ENCODE results near the gene PREPL.

Gene PREPL

DNA sequence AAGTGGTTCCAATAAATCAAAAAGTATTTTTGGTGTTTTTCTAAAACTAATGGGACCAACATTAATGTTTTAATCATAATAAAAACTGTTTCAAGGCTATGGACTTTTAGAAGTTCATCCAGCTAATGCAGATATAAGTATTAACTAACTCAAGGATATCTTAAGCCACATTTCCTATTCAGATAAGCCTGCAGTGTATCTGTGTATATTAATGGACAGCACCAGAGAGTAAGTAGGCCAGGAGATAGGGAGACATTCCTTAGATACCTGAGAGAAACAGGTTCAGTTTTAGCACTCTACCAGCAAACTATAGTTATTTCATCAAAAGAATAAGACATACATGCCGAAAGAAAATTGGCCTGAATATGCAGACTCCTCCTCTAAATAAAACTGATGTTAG lies 27.3 kb downstream of the PREPL start:
- TF ChIP-seq, protein P1, sequence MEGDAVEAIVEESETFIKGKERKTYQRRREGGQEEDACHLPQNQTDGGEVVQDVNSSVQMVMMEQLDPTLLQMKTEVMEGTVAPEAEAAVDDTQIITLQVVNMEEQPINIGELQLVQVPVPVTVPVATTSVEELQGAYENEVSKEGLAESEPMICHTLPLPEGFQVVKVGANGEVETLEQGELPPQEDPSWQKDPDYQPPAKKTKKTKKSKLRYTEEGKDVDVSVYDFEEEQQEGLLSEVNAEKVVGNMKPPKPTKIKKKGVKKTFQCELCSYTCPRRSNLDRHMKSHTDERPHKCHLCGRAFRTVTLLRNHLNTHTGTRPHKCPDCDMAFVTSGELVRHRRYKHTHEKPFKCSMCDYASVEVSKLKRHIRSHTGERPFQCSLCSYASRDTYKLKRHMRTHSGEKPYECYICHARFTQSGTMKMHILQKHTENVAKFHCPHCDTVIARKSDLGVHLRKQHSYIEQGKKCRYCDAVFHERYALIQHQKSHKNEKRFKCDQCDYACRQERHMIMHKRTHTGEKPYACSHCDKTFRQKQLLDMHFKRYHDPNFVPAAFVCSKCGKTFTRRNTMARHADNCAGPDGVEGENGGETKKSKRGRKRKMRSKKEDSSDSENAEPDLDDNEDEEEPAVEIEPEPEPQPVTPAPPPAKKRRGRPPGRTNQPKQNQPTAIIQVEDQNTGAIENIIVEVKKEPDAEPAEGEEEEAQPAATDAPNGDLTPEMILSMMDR (conservative IDR thresholded peaks at IDR 0.05; ENCODE audit: control insufficient read depth, insufficient read depth, low read depth, low read length) = no peak
- DNase-seq (ENCODE audit: low read depth) = no peak
- no peak overlapping the region for H3K4me3 ChIP-seq (ENCODE audit: control insufficient read depth, low read depth, low read length)

DNA sequence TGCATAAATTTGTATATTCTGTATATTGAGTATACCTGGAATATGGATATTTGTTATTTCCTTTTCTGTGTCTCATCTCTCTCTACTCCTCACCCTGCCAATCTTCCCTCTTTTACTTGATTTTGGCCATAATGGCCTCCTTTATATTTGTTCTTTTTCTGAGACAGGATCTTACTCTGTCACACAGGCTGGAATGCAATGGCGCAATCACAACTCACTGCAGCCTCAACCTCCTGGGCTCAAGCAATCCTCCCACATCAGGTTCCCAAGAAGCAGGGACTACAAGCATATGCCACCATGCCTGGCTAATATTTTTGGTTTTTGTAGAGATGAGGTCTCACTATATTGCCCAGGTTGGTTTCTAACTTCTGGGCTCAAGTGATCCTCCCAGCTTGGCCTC lies 30.5 kb downstream of the PREPL start:
- no peak overlapping the region for H3K4me3 ChIP-seq (ENCODE audit: control insufficient read depth, low read depth, low read length)
- TF ChIP-seq, protein P1 (conservative IDR thresholded peaks at IDR 0.05; ENCODE audit: control insufficient read depth, insufficient read depth, low read depth, low read length) = no peak
- peak; percentile 19 for DNase-seq (ENCODE audit: low read depth)

DNA sequence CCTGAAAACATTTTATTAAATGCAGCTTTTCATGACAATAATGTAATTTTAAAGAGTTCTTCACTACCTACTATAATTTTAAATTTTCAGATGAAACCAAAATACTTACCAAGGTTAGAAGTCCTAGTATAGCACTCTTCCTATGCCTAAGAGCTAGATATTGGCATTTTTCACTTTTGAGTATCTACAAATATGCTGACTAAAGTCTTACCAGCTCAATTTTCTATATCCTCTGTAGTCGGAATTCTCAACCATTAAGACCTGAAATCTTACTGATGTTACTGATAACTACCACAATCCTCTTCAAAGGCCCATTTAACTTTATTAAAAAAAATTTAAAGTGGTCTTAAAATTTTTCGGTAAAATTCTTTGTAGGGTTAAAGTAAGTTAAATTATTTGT lies 32.0 kb downstream of the PREPL start:
- DNase-seq (ENCODE audit: low read depth) = no peak
- H3K4me3 ChIP-seq (ENCODE audit: control insufficient read depth, low read depth, low read length) = no peak overlapping the region
- TF ChIP-seq, protein P1 (conservative IDR thresholded peaks at IDR 0.05; ENCODE audit: control insufficient read depth, insufficient read depth, low read depth, low read length) = no peak

DNA sequence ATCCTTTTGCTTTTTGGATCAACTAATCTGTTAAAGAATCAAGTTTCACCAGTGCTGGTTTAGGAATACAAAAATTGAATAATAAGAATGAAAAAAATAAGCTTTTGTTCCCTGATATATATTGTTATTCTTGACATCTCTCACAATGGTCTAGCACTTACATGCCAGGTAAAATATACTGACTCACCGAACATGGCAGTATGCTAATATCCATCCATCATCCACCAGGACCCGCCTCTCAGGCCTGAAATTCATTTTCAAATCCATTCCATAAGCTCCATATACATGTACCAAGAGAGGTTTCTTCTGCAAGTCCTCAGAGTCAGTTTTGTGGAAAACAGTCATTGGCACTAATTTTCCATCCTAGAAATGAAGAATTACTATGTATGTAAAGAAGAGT lies 32.5 kb downstream of the PREPL start:
- TF ChIP-seq, protein P1 (conservative IDR thresholded peaks at IDR 0.05; ENCODE audit: control insufficient read depth, insufficient read depth, low read depth, low read length) = no peak

DNA sequence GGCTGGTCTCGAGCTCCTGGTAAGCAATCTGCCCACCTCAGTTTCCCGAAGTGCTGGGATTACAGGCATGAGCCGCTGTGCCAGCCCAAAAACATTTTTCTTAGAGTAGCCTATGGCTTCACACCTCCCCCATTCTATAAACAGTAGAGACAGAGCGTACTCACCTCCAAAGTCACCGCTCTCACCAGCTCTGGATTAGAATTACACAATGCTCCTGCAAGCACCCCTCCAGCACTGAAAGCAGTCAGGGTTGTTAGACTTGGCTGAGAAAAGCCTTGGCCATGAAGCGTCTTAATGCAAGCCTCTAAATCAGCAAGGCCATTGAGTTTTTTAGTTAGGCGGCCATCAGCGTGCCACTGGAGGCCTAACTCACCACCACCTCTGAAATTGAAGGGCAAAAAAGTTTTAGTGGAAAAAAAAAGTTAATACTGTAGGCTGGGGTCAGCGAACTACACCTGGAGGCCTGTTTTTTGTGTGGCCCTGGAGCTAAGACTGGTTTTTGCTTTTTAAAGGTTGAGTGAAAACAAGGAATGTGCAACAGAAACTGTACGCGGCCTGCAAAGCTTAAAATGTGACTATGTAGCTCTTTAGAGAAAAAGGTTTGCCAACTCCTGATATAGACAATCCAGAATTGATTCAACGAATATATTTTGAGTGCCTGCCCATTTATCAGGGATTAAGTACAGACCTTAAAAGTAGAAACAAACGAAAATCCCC lies 34.6 kb downstream of the PREPL start:
- no peak overlapping the region for H3K4me3 ChIP-seq (ENCODE audit: control insufficient read depth, low read depth, low read length)
- TF ChIP-seq, protein P1 (conservative IDR thresholded peaks at IDR 0.05; ENCODE audit: control insufficient read depth, insufficient read depth, low read depth, low read length) = no peak
- no peak for DNase-seq (ENCODE audit: low read depth)

More for the DNA sequence above, 32.5 kb downstream of the PREPL start:
- no peak overlapping the region for H3K4me3 ChIP-seq (ENCODE audit: control insufficient read depth, low read depth, low read length)
- DNase-seq (ENCODE audit: low read depth) = no peak

DNA sequence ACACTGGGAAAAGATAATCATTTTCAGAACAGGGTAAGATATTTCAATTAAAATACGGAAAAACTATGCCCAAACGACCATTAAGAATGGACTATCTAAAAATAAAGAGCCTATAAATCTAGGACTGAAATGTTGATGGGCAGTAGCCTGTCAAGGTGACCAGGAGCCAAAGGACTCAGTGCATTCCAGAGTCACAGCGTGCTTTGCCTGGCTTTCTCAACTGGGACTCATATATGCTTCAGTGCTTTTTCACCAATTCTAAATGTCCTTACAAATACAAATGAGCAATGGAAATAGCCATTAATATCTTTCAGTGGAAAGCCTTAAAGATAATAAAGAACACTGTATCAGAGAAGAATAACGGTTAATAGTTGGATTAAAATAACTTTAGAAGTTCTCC lies 35.4 kb downstream of the PREPL start:
- TF ChIP-seq, protein P1 (conservative IDR thresholded peaks at IDR 0.05; ENCODE audit: control insufficient read depth, insufficient read depth, low read depth, low read length) = no peak
- DNase-seq (ENCODE audit: low read depth) = no peak
- H3K4me3 ChIP-seq (ENCODE audit: control insufficient read depth, low read depth, low read length) = no peak overlapping the region

Measured in fibroblast of mammary gland (primary cell).